ENCODE results near the gene ACYP2.

ACYP2 gene

GRCh38 chr2:54348646-54349045 is 233.2 kb downstream of the ACYP2 start:
- no peak for DNase-seq (ENCODE audit: extremely low spot score)
- ChIA-PET CTCF (no interaction called here), POLR2A (no interaction called here)
- TF ChIP-seq CTBP1 (IDR thresholded peaks at IDR 0.05; ENCODE audit: borderline replicate concordance), result no peak
- no peak for TF ChIP-seq ELF4 (IDR thresholded peaks at IDR 0.05)
- no peak for TF ChIP-seq FOXM1 (IDR thresholded peaks at IDR 0.05; ENCODE audit: borderline replicate concordance)
- TF ChIP-seq NFRKB (IDR thresholded peaks at IDR 0.05), result no peak
- TF ChIP-seq L3MBTL2 (conservative IDR thresholded peaks at IDR 0.05), result no peak
- TF ChIP-seq SP1 (IDR thresholded peaks at IDR 0.05), result no peak
- TF ChIP-seq SUZ12 (IDR thresholded peaks at IDR 0.05), result no peak
- TF ChIP-seq BHLHE40 (IDR thresholded peaks at IDR 0.05; ENCODE audit: borderline replicate concordance), result no peak
- TF ChIP-seq TARDBP (IDR thresholded peaks at IDR 0.05), result no peak
- TF ChIP-seq HDGF (IDR thresholded peaks at IDR 0.05; ENCODE audit: borderline replicate concordance), result no peak
- no peak for TF ChIP-seq PKNOX1 (IDR thresholded peaks at IDR 0.05)

GRCh38 chr2:54350426-54350825 is 235.0 kb downstream of the ACYP2 start:
- DNase-seq (ENCODE audit: extremely low spot score), result no peak
- ChIA-PET CTCF (no interaction called here), POLR2A (no interaction called here)
- TF ChIP-seq ZNF384 (IDR thresholded peaks at IDR 0.05), result no peak
- TF ChIP-seq BHLHE40 (IDR thresholded peaks at IDR 0.05; ENCODE audit: borderline replicate concordance), result no peak
- TF ChIP-seq FOXM1 (IDR thresholded peaks at IDR 0.05; ENCODE audit: borderline replicate concordance), result no peak
- no peak for TF ChIP-seq LEF1 (IDR thresholded peaks at IDR 0.05; ENCODE audit: borderline replicate concordance)
- no peak for TF ChIP-seq FOXA1 (IDR thresholded peaks at IDR 0.05)
- TF ChIP-seq TARDBP (IDR thresholded peaks at IDR 0.05), result no peak
- no peak for TF ChIP-seq HDGF (IDR thresholded peaks at IDR 0.05; ENCODE audit: borderline replicate concordance)

GRCh38 chr2:54353216-54353615 is 237.8 kb downstream of the ACYP2 start:
- CTCF ChIA-PET, result no interaction called here
- DNase-seq (ENCODE audit: extremely low spot score), result no peak
- POLR2A ChIA-PET, result no interaction called here
- TF ChIP-seq LEF1 (IDR thresholded peaks at IDR 0.05; ENCODE audit: borderline replicate concordance) (no peak), ARNT (IDR thresholded peaks at IDR 0.05) (no peak), CTBP1 (IDR thresholded peaks at IDR 0.05; ENCODE audit: borderline replicate concordance) (no peak), SP1 (IDR thresholded peaks at IDR 0.05) (no peak), FOXA1 (IDR thresholded peaks at IDR 0.05) (no peak), PKNOX1 (IDR thresholded peaks at IDR 0.05) (peak; percentile 15; the same call in 1 of the 2 replicates)
